A673 (cell line): ENCODE results near the gene DHRS13. TPM values are rescaled to one million over a fixed set of nuclear protein-coding genes. Genes with fewer than 3 reads are reported as not detected.

ENCODE experiments used
- BruUV-seq: library from RNA; stranded (reverse); fragments of 400-500 nt; replicated peaks from 2 replicates; lab custom pipeline; 2021; lab: Mats Ljungman, UMichigan
- CTCF ChIA-PET: fragments of 300-600 bp; sonication (Branson Sonifier 250); formaldehyde crosslinking; loops from one replicate; lab custom pipeline; 2022; ENCODE audit warnings: antibody characterized with exemption; lab: Charles Lee
- POLR2A ChIA-PET: fragments of 300-600 bp; sonication (Branson Sonifier 250); formaldehyde crosslinking; loops from one replicate; lab custom pipeline; 2022; ENCODE audit warnings: antibody characterized with exemption; ENCODE audit not compliant: low non-redundant PET; lab: Charles Lee
- DNase-seq: peaks from one replicate; pipeline ENCODE4 v3.0.0-alpha.2; 2015; ENCODE audit warnings: low spot score
- H3K27ac ChIP-seq: fragments of 200-600 bp; sonication (generic); 2 replicates; pipeline ENCODE4 v1.5.1; 2016; ENCODE audit warnings: mixed run types, low read depth, mild to moderate bottlenecking, mixed read lengths, antibody characterized with exemption, low read length; ENCODE audit not compliant: poor library complexity, severe bottlenecking
- H3K27me3 ChIP-seq: fragments of 200-600 bp; sonication (generic); replicated peaks from 2 replicates; pipeline ENCODE4 v1.6.1; 2017; ENCODE audit warnings: mixed run types, low read depth, mild to moderate bottlenecking, mixed read lengths, antibody characterized with exemption, low read length; ENCODE audit not compliant: insufficient read depth, poor library complexity
- H3K36me3 ChIP-seq: fragments of 200-600 bp; sonication (generic); 2 replicates; pipeline ENCODE4 v1.6.1; 2016; ENCODE audit warnings: mixed run types, mild to moderate bottlenecking, mixed read lengths, antibody characterized with exemption, low read length; ENCODE audit not compliant: insufficient read depth, poor library complexity, severe bottlenecking
- H3K4me1 ChIP-seq: fragments of 200-600 bp; sonication (generic); 2 replicates; pipeline ENCODE4 v1.6.1; 2017; ENCODE audit warnings: mixed run types, mild to moderate bottlenecking, mixed read lengths, antibody characterized with exemption, low read length; ENCODE audit not compliant: insufficient read depth, poor library complexity, severe bottlenecking
- H3K4me3 ChIP-seq: fragments of 200-600 bp; sonication (generic); 2 replicates; pipeline ENCODE4 v1.5.1; 2016; ENCODE audit warnings: low read depth, mixed run types, mild to moderate bottlenecking, mixed read lengths, low read length; ENCODE audit not compliant: poor library complexity, severe bottlenecking
- H3K9me3 ChIP-seq: fragments of 200-600 bp; sonication (generic); 2 replicates; pipeline ENCODE4 v1.6.1; 2016; ENCODE audit warnings: mixed run types, low read depth, mild to moderate bottlenecking, mixed read lengths, antibody characterized with exemption, low read length; ENCODE audit not compliant: poor library complexity, severe bottlenecking
- EZH2 ChIP-seq: fragments of 200-600 bp; sonication (generic); IDR thresholded peaks from 2 replicates; pipeline ENCODE4 v1.6.1; 2017; ENCODE audit warnings: borderline replicate concordance, low read depth, mild to moderate bottlenecking, mixed read lengths, antibody characterized with exemption, low read length; ENCODE audit not compliant: poor library complexity, severe bottlenecking
- intact Hi-C: fragments of 100-400 bp; cut with micrococcal nuclease; formaldehyde crosslinking; loops from one replicate; pipeline ENCODE4 v1.10.0; 2022; ENCODE audit not compliant: unreplicated experiment
- total RNA-seq: library from RNA; stranded (reverse); gene quantifications from 2 replicates; pipeline ENCODE4 v1.2.3, GENCODE V29; 2021
- TF ChIP-seq, protein P1 (sequence below): fragments of 300-800, 200-600 bp; sonication (generic); conservative IDR thresholded peaks from 2 replicates; pipeline ENCODE4 v1.5.1; 2017; ENCODE audit warnings: low read depth, mild to moderate bottlenecking, antibody characterized with exemption, low read length, moderate library complexity, mixed read lengths

Gene DHRS13
- total RNA-seq, 1 experiment from 2014 or later = 41.9 TPM

DNA sequence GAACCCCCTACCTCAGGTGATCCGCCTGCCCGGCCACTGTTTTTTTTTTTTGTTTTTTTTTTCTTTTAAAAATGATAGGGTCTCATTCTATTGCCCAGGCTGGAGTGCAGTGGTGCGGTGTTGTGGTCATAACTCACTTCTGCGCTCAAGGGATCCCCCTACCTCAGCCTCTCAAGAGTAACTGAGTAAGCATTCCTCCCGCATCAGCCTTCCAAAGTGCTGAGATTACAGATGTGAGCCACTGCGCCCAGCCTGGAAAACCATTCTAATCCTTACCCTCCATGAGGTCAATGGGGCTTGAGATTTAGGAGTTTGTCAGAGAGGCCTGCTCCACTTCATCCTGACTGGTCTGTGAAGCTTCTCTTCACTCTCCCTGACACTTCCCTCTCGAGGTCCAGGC is 35.6 kb downstream of the DHRS13 start:
- intact Hi-C loops = no loop called here
- H3K36me3 ChIP-seq = no peaks in the 10 kb centered on the region
- BruUV-seq = no TSS peak
- H3K27me3 ChIP-seq = no peaks in the 10 kb centered on the region
- no peak overlapping the region for H3K4me3 ChIP-seq
- no peaks in the 10 kb centered on the region for H3K9me3 ChIP-seq
- POLR2A ChIA-PET = no interaction called here
- TF ChIP-seq, protein P1, sequence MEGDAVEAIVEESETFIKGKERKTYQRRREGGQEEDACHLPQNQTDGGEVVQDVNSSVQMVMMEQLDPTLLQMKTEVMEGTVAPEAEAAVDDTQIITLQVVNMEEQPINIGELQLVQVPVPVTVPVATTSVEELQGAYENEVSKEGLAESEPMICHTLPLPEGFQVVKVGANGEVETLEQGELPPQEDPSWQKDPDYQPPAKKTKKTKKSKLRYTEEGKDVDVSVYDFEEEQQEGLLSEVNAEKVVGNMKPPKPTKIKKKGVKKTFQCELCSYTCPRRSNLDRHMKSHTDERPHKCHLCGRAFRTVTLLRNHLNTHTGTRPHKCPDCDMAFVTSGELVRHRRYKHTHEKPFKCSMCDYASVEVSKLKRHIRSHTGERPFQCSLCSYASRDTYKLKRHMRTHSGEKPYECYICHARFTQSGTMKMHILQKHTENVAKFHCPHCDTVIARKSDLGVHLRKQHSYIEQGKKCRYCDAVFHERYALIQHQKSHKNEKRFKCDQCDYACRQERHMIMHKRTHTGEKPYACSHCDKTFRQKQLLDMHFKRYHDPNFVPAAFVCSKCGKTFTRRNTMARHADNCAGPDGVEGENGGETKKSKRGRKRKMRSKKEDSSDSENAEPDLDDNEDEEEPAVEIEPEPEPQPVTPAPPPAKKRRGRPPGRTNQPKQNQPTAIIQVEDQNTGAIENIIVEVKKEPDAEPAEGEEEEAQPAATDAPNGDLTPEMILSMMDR = no peak
- TF ChIP-seq EZH2 = no peak
- H3K4me1 ChIP-seq = no peaks in the 10 kb centered on the region
- no peak for DNase-seq
- no peak overlapping the region for H3K27ac ChIP-seq
- CTCF ChIA-PET = no interaction called here

DNA sequence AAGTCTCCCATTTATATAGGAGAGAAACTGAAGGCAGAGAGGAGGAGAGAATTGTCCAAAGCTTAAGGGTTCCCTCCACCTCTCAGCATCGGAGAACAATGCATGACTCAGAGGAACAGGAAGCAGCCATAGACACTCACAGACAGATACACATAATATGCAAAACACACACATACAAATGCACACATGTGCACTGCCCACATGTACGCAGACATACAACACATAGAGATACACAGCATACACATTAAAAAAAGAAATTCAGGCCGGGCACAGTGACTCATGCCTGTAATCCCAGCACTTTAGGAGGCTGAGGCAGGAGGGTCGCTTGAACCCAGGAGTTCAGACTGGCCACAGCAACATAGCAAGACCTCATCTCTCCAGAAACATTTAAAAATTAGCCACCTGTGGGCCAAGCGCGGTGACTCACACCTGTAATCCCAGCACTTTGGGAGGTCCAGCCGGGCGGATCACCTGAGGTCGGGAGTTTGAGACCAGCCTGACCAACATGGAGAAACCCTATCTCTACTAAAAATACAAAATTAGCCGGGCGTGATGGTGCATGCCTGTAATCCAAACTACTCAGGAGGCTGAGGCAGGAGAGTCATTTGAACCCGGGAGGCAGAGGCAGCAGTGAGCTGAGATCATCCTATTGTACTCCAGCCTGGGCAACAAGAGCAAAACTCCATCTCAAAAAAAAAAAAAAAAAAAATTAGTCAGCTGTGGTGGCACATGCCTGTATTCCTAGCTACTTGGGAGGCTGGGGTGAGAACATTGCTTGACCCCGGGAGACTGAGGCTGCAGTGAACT is 36.7 kb downstream of the DHRS13 start:
- no peaks in the 10 kb centered on the region for H3K9me3 ChIP-seq
- intact Hi-C loops = no loop called here
- TF ChIP-seq, protein P1 = no peak
- no peak for TF ChIP-seq EZH2
- no TSS peak for BruUV-seq
- H3K4me1 ChIP-seq = no peaks in the 10 kb centered on the region
- H3K27ac ChIP-seq = no peak overlapping the region
- ChIA-PET CTCF (no interaction called here), POLR2A (no interaction called here)
- peak; percentile 36 for DNase-seq
- H3K27me3 ChIP-seq = no peaks in the 10 kb centered on the region
- H3K36me3 ChIP-seq = peaks cover 3% of the 10 kb centered on the region
- H3K4me3 ChIP-seq = no peak overlapping the region

DNA sequence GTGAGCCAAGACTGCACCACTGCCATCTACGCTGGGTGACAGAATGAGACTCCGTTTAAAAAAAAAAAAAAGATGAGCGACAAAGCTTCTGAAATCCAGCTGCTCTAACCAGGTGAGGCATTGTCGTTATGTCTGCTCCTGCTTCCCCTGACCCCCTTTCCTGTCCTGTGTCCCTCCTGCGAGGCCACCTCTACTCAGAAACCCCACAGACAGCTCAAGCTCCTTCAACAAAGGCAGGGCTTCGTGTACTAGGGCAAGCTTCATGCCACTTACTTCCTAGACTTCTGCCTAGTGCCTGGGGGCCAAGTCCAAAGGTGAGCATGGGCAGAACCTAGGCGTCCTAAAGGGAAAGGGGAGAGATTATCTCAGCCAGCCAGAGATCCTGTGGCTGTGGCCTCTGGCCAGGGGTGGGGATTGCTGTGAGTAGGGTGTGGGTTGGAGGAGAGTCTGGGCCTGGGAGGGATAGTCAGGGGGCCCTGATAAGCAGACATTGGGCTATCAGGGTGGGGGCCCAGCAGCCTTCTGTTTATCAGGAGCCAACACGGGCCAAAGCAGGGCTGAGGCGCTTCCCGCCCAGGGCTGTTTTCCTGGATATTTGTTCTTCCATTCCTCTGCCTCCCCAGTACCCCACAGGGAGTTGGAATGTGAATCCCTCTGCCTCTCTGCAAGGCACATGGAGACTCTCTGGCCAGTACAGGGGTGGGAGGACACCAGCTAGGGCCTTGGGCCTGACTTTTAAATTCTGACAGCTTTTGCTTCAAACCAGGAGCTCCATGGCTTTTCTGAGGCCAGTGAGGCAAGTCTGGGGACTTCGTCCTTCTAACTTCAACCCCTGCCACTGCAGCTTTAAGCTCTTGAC is 37.7 kb downstream of the DHRS13 start:
- POLR2A ChIA-PET = no interaction called here
- intact Hi-C loops = no loop called here

More for the DNA sequence above, 37.7 kb downstream of the DHRS13 start:
- no peak for DNase-seq
- H3K4me1 ChIP-seq = no peaks in the 10 kb centered on the region
- no TSS peak for BruUV-seq
- CTCF ChIA-PET = interaction anchor here (0.6 kb wide), 1 partner anchor 146 kb away, joined by 3 read pairs; no protein-coding TSS in a partner anchor
- H3K4me3 ChIP-seq = no peak overlapping the region
- TF ChIP-seq, protein P1 = no peak
- TF ChIP-seq EZH2 = no peak
- peaks cover 9% of the 10 kb centered on the region for H3K36me3 ChIP-seq
- no peak overlapping the region for H3K27ac ChIP-seq
- no peaks in the 10 kb centered on the region for H3K27me3 ChIP-seq
- no peaks in the 10 kb centered on the region for H3K9me3 ChIP-seq
